ENCODE measurements around the gene MTHFD1L. TPM values are rescaled to one million over a fixed set of nuclear protein-coding genes. Genes with fewer than 3 reads are reported as not detected.

Gene MTHFD1L
- total and polyA plus RNA-seq, 2 of the 8 experiments (the other 6 are each of a cell fraction or from before 2014, with no cell fraction given) = 29.2 to 105 TPM

- H3K79me1 ChIP-seq (ENCODE audit: low read depth, low read length) = peaks cover 5% of the 10 kb centered on the region
- no peak overlapping the region for H3K14ac ChIP-seq (ENCODE audit: insufficient read length)
- no peak overlapping the region for H3K23ac ChIP-seq (ENCODE audit: insufficient read length)
- H3K4me2 ChIP-seq (ENCODE audit: insufficient read depth in 1 of 2, low read depth in 2 of 2, low read length in 2 of 2) = peak overlapping the region; percentile 61 to 97
- H2BK5ac ChIP-seq (ENCODE audit: low read depth, low read length) = peak overlapping the region; percentile 78
- no peak overlapping the region for H2BK120ac ChIP-seq (replicated peaks; ENCODE audit: low read depth, low read length)
- peak overlapping the region; percentile 20 for H4K91ac ChIP-seq (replicated peaks; ENCODE audit: insufficient read length, low read length)
- no peaks in the 10 kb centered on the region for H3K9me3 ChIP-seq (ENCODE audit: insufficient read depth in 2 of 2, low read depth in 1 of 2, low read length in 1 of 2)
- H3K4me1 ChIP-seq (replicated peaks in 1 of 4; ENCODE audit: control insufficient read depth in 3 of 4, insufficient read depth in 4 of 4, low read length in 3 of 4) = peaks cover 0 to 3% (median 1%) of the 10 kb centered on the region in 4 experiments; a peak in 2 of 7 replicates
- no peak overlapping the region for H2AFZ ChIP-seq (ENCODE audit: low read length)
- 2% methylated on average over 53 of the region's 95 CpGs; no CpG with 5 or more reads in 1 of the 2 experiments for WGBS, 2 experiments (ENCODE audit: extremely low coverage in 1 of 2, insufficient coverage in 1 of 2, insufficient read length in 1 of 2, insufficient replicate concordance in 2 of 2, low coverage in 1 of 2, low lambda C conversion rate in 2 of 2, missing lambda C conversion rate in 1 of 2)
- peak overlapping the region; percentile 68; the same call in 1 of the 2 replicates for H2BK12ac ChIP-seq (ENCODE audit: low read depth, low read length)
- H2BK15ac ChIP-seq (ENCODE audit: low read length) = no peak overlapping the region
- H2AK5ac ChIP-seq (ENCODE audit: low read depth, low read length) = no peak overlapping the region
- H3K18ac ChIP-seq (ENCODE audit: extremely low read depth, low read length) = peak overlapping the region; percentile 95
- POLR2A ChIA-PET (ENCODE audit: partially characterized antibody) = interaction anchor here (0.6 to 3.8 kb wide), 18 partner anchors 10 to 483 kb away, joined by 3 to 69 read pairs (median 4); no protein-coding TSS in a partner anchor
- no peak overlapping the region for H2BK20ac ChIP-seq (ENCODE audit: low read length)
- H3K9ac ChIP-seq (replicated peaks in 1 of 4; ENCODE audit: extremely low read depth in 1 of 4, low read depth in 3 of 4, low read length in 3 of 4) = peak overlapping the region; percentile 82 to 99 (median 87)
- peaks cover 2% of the 10 kb centered on the region in 2 experiments for H4K20me1 ChIP-seq (replicated peaks in 1 of 2; ENCODE audit: control insufficient read depth in 1 of 2, insufficient read depth in 2 of 2, low read length in 2 of 2)
- H3K27ac ChIP-seq (ENCODE audit: low read depth, low read length) = peak overlapping the region; percentile 90
- H3K4me3 ChIP-seq (ENCODE audit: extremely low read depth in 1 of 4, insufficient read depth in 2 of 4, low read depth in 3 of 4, low read length in 4 of 4) = peak overlapping the region; percentile 56 to 96 (median 74)
- peaks cover 17 to 45% of the 10 kb centered on the region in 2 experiments for H3K79me2 ChIP-seq (ENCODE audit: control insufficient read depth in 1 of 2, insufficient read depth in 2 of 2, low read length in 2 of 2)
- H3K23me2 ChIP-seq (ENCODE audit: low read depth, low read length) = peaks cover 5% of the 10 kb centered on the region
- CTCF ChIA-PET (ENCODE audit: partially characterized antibody) = interaction anchor here (0.8 to 4.7 kb wide), 6 partner anchors 8 to 470 kb away, joined by 3 to 23 read pairs (median 6); no protein-coding TSS in a partner anchor
- peak overlapping the region; percentile 98 for H4K8ac ChIP-seq (ENCODE audit: extremely low read depth, insufficient read depth, low read length)
- peaks cover 0 to 2% (median 0%) of the 10 kb centered on the region in 4 experiments; a peak in 2 of 8 replicates for H3K36me3 ChIP-seq (ENCODE audit: control insufficient read depth in 2 of 4, insufficient read depth in 4 of 4, low read length in 3 of 4)
- peak overlapping the region; percentile 60 for H4K5ac ChIP-seq (ENCODE audit: insufficient read length, low read depth, low read length)
- FAIRE-seq = no peak
- DNase-seq (ENCODE audit: low read depth in 1 of 2, low spot score in 2 of 2) = peak; percentile 64 to 91
- no peaks in the 10 kb centered on the region for H3K27me3 ChIP-seq (replicated peaks in 1 of 4; ENCODE audit: control insufficient read depth in 3 of 4, extremely low read depth in 1 of 4, insufficient read depth in 3 of 4, low read length in 3 of 4)
- peak overlapping the region; percentile 86 for H3K56ac ChIP-seq (replicated peaks; ENCODE audit: insufficient read length, low read depth, low read length)
- peak overlapping the region; percentile 69 for H3K4ac ChIP-seq (replicated peaks; ENCODE audit: insufficient read length, low read depth, low read length)
- TF ChIP-seq GTF2F1 (IDR thresholded peaks at IDR 0.05; ENCODE audit: borderline replicate concordance, low read depth, low read length) (no peak), HDAC2 (IDR thresholded peaks at IDR 0.05; ENCODE audit: borderline replicate concordance in 1 of 2, low read depth in 2 of 2, low read length in 2 of 2) (peak in 1 of 2 experiments; percentile 25; a peak in 1 of 4 replicates), E2F6 (IDR thresholded peaks at IDR 0.05) (peak; percentile 46), POU5F1 (IDR thresholded peaks at IDR 0.05; ENCODE audit: low read depth, low read length) (no peak), POLR2A (IDR thresholded peaks at IDR 0.05; ENCODE audit: control extremely low read depth in 1 of 2, low read depth in 2 of 2, low read length in 2 of 2) (peak; percentile 23 to 91), SRF (IDR thresholded peaks at IDR 0.05; ENCODE audit: low read depth, low read length) (no peak), CTBP2 (IDR thresholded peaks at IDR 0.05; ENCODE audit: borderline replicate concordance, insufficient read depth, insufficient read length, low read length) (no peak), ZNF274 (IDR thresholded peaks at IDR 0.05; ENCODE audit: borderline replicate concordance, extremely low read depth, low read length) (no peak), TAF1 (IDR thresholded peaks at IDR 0.05; ENCODE audit: low read depth, low read length) (peak; percentile 65), RAD21 (IDR thresholded peaks at IDR 0.05 in 1 of 2, conservative IDR thresholded peaks at IDR 0.05 in 1 of 2; ENCODE audit: low read depth in 2 of 2, low read length in 2 of 2) (no peak)
Measured at GRCh38 chr6:150866147-150866990, 867 bp downstream of the MTHFD1L start.

Measured in H1 (cell line).